Measurements from ENCODE around the gene ABCB1.

The ABCB1 gene

GRCh38 chr7:87574630-87575029 is 26.1 kb downstream of the ABCB1 start:
- Histone ChIP-seq H3K4me1 (ENCODE audit: control insufficient read depth, insufficient read depth, low read length) (0 out of 2 replicates have a peak, but pooled peaks cover 8% of the 10 kb centered on the region), H3K9me3 (ENCODE audit: control insufficient read depth, insufficient read depth, low read depth, low read length) (no peaks in the 10 kb centered on the region), H3K27ac (ENCODE audit: extremely low read depth, low read depth, low read length) (no peak overlapping the region), H3K36me3 (ENCODE audit: control insufficient read depth in 2 of 2, insufficient read depth in 1 of 2, low read length in 2 of 2) (no peaks in the 10 kb centered on the region), H3K4me3 (ENCODE audit: low read depth, low read length) (no peak overlapping the region)
- CTCF ChIA-PET: no interaction called here
- POLR2A ChIA-PET: no interaction called here
- no peak for TF ChIP-seq ZNF280D (tag by site-specific recombination; IDR thresholded peaks at IDR 0.05)
- TF ChIP-seq ZNF549 (tag by site-specific recombination; IDR thresholded peaks at IDR 0.05): no peak
- TF ChIP-seq ZNF548 (tag by site-specific recombination; IDR thresholded peaks at IDR 0.05): no peak
- no peak for TF ChIP-seq SP2 (tag by site-specific recombination; IDR thresholded peaks at IDR 0.05)
- no peak for TF ChIP-seq ZNF768 (tag by site-specific recombination; IDR thresholded peaks at IDR 0.05)
- no peak for TF ChIP-seq AEBP2 (tag by site-specific recombination; IDR thresholded peaks at IDR 0.05; ENCODE audit: borderline replicate concordance)
- no peak for TF ChIP-seq ZNF791 (tag by site-specific recombination; IDR thresholded peaks at IDR 0.05)
- TF ChIP-seq ZNF555 (tag by site-specific recombination; conservative IDR thresholded peaks at IDR 0.05): no peak
- no peak for TF ChIP-seq ZNF266 (tag by site-specific recombination; IDR thresholded peaks at IDR 0.05; ENCODE audit: low read depth)
- TF ChIP-seq ZNF23 (tag by site-specific recombination; IDR thresholded peaks at IDR 0.05; ENCODE audit: borderline replicate concordance): no peak
- 0 out of 2 replicates have a peak, but pooled peaks have one; percentile 50 for TF ChIP-seq ZNF324 (tag by site-specific recombination; IDR thresholded peaks at IDR 0.05)
- no peak for TF ChIP-seq ZNF704 (tag by site-specific recombination; IDR thresholded peaks at IDR 0.05)
- TF ChIP-seq ZNF354C (tag by site-specific recombination; IDR thresholded peaks at IDR 0.05; ENCODE audit: borderline replicate concordance, low read depth): no peak
- no peak for TF ChIP-seq PRDM2 (tag by site-specific recombination; IDR thresholded peaks at IDR 0.05; ENCODE audit: borderline replicate concordance)
- TF ChIP-seq GLIS2 (tag by site-specific recombination; IDR thresholded peaks at IDR 0.05): no peak
- no peak for TF ChIP-seq ZBTB1 (tag by site-specific recombination; IDR thresholded peaks at IDR 0.05)
- peak; percentile 83 for TF ChIP-seq ZEB2 (tag by site-specific recombination; IDR thresholded peaks at IDR 0.05)
- no peak for TF ChIP-seq KLF1 (tag by site-specific recombination; IDR thresholded peaks at IDR 0.05)
- no peak for TF ChIP-seq ZNF175 (tag by site-specific recombination; IDR thresholded peaks at IDR 0.05)
- no peak for TF ChIP-seq MYNN (tag by site-specific recombination; IDR thresholded peaks at IDR 0.05; ENCODE audit: borderline replicate concordance)
- no peak for TF ChIP-seq ZNF501 (tag by site-specific recombination; IDR thresholded peaks at IDR 0.05)
- TF ChIP-seq YY1 (tag by site-specific recombination; IDR thresholded peaks at IDR 0.05): no peak
- TF ChIP-seq ZNF621 (tag by site-specific recombination; IDR thresholded peaks at IDR 0.05): no peak
- no peak for TF ChIP-seq ZNF701 (tag by site-specific recombination; IDR thresholded peaks at IDR 0.05)
- no peak for TF ChIP-seq MZF1 (tag by site-specific recombination; IDR thresholded peaks at IDR 0.05; ENCODE audit: borderline replicate concordance)
- no peak for TF ChIP-seq ZNF623 (tag by site-specific recombination; IDR thresholded peaks at IDR 0.05)
- TF ChIP-seq ZNF513 (tag by site-specific recombination; IDR thresholded peaks at IDR 0.05): peak; percentile 70
